NCI-H526 (cell line): ENCODE results near the gene UBE2I.
"Not testable (repeated sequence)": the region's sequence is repeated elsewhere in the genome, so short reads cannot be mapped to it uniquely, and the experiment has no call there.

Source experiments
- DNase-seq, 2 experiments: peaks; one replicate each; lab custom pipeline; 2025; lab: John Stamatoyannopoulos, UW

The UBE2I gene

DNA sequence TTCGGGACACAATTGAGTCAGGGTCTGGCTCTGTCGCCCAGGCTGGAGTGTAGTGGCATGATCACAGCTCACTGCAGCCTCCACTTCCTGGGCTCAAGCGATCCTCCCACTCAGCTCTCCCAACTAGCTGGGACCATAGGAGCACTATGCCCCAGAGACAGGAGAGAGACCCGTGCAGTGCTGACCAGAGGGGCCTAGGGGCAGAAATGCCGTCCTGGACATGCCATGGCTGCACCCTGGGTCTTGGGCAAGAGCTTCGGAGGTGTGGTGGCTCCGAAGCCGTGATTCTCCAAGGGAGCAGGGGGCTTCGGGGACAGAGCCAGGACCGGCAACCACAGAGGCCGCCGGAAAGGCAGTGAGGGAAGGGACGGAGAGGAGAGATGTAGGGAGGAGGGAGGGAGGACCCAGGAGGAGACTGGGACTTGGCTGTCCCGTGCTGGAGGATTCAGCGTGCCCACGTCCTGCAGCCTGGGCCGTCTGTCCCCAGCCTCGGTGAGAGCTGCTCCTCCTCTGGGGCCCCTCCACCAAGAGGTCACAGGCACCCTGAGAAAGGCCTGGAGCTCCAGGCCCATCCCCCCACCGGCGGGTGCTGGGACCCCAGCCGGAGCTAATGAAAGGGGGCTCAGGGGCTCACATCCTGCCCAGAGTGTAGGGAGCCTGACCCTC, 31.7 kb upstream of the UBE2I start:
- DNase-seq: no peak

GRCh38 chr16:1278477-1278876, 31.0 kb upstream of the UBE2I start:
- no peak for DNase-seq

DNA sequence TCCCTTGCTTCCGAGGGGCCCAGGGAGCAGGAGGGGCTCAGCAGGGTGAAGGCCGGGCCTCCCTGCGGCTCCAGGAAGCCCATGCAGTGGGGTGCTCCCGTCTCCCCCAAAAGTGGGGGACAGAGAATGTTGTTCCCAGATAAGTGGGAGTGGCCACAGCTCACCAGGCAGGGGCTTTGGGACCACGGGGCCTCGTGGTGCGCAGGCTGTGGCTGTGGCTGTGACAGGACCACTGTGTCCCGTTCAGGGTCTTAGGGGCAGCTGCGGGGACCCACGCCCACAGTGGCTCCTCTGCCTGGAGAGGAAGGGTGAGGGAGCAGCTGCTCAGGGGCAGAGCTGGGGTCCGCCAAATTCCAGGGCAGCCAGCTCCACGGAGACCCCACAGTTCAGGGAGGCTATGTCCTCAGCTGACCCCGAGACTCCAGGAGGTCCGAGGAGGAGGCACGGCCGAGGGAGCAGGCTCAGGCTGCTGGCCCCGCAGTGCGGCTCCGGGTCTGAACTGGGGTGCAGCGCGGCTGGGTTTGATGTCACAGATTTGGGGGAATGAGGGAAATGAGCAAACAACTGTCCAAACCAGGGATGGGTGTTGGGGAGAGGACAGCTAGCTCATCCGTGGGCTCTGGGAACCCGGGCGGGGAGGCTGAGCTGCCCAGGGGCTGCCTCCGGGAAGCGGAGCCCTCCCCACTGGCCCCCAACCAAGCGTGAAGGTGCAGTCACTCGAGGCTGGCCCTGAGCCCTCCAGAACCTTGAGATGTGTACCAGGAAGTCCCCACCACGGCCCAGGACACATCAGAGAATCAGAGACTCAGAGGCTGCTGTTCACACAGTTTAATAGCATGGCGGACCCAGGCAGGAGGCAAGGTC, 30.1 kb upstream of the UBE2I start:
- no peak for DNase-seq

DNA sequence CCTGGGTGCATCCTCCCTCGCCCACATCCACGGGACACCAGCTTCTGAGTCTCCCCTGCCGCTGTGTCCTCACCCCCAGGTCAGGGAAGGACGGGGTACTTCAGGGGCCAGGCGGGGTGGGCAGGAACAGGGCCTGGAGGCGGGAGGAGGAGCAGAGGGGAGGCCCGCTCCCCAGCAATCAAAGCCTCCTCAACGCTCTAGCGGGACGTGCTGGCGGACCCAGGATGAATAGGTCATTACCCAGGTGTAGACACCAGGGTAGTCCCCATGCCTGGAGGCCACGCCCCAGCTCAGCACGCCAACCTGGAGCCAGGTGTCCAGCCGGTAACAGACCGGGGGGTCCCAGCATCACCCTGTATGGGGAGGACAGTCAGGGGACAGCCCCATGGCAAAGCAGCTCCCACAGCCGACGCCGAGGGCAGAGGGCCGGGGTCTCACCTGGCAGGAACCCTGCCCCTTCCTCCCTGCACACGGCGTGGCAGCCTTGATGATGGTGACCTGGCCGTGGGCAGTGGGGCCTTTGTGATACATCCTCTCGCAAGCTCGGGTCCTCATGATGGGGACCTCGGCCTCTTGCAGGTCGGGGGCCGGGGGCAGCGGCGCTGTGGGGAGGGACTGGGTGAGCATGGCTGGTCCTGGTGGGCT, 29.4 kb upstream of the UBE2I start:
- DNase-seq: no peak

DNA sequence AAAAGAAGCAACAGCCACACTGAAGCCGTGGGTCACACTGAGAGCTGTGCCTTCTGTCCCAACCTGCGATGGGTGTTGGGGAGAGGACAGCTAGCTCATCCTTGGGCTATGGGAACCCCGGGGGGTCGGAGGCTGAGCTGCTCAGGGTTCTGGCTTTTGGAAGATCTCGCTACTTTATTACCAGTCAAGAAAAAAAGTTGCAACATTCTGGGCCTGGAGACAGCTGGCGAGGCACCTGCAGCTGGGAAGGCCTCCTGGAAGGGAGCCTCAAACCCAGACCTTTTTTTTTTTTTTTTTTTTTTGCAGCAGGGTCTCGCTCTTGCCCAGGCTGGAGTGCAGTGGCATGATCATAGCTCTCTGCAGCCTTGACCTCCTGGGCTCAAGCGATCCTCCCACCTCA, 28.7 kb upstream of the UBE2I start:
- DNase-seq: no peak

- DNase-seq: no peak
Measured at GRCh38 chr16:1281517-1281916, 27.9 kb upstream of the UBE2I start.

DNA sequence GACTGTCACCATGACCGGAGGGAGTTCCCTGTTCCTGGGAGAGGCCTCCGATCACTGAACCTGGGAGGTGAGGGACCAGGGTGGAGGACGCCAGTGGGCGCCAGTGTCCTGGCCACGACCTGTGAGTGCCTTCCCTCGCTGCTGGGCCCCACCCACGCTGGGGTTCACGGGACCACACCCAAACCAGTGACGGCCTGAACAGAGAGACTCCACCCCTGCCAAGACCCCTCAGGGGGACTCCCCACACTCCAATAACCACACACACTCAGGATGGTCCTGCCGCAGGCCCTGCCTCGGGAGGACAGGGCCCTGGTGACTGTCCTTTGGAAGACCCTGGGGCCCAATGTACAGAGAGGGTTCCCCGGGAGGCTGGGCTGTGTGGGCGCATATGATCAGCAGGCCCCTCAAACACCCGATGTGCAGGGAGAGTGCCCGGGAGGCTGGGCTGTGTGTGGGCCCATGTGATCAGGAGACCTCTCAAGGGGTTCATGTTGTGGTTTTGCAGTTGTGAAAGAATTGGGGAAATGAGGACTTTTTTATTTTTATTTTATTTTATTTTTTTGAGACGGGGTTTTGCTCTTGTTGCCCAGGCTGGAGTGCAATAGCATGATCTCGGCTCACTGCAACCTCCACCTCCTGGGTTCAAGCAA, 27.0 kb upstream of the UBE2I start:
- DNase-seq: no peak

GRCh38 chr16:1283296-1283695, 26.1 kb upstream of the UBE2I start:
- no peak for DNase-seq

- no peak for DNase-seq
Measured at GRCh38 chr16:1283996-1284616, 25.3 kb upstream of the UBE2I start.

- no peak for DNase-seq
Measured at GRCh38 chr16:1285669-1286512, 23.5 kb upstream of the UBE2I start.

GRCh38 chr16:1286513-1287094, 22.8 kb upstream of the UBE2I start:
- DNase-seq: no peak

GRCh38 chr16:1287982-1288670, 21.3 kb upstream of the UBE2I start:
- no peak for DNase-seq

DNA sequence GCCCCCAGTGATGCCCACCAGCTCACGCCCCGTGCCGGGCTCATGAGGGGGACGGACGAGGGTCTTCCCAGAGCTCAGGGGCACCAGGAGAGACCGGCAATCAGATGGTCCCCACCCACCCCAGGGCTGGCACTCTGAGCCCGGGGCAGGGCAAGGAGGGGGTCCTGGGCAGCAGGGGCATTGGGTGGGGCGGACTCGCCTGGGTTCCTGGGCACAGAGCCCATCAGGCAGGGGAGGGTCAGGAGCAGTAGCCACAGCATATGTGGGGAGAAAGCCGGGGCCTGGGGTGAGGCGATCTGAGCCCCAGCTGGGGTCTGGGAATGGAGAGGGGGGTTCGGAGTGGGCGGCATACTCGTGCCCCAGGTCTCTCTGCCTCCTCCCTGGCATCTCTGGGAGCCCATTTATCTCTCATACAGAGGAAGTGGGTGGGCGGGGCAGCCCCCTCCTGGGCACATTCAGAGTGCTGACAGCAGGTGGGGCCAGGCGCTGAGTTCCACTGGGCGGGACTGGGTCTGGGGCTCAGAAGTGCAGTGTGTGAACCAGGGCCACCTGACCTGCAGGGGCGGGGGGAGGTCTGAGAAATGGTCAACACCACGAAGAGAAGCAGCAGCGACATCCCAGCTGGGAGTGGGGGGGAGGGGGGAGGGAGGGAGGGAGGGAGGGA, 20.5 kb upstream of the UBE2I start:
- no peak for DNase-seq

DNA sequence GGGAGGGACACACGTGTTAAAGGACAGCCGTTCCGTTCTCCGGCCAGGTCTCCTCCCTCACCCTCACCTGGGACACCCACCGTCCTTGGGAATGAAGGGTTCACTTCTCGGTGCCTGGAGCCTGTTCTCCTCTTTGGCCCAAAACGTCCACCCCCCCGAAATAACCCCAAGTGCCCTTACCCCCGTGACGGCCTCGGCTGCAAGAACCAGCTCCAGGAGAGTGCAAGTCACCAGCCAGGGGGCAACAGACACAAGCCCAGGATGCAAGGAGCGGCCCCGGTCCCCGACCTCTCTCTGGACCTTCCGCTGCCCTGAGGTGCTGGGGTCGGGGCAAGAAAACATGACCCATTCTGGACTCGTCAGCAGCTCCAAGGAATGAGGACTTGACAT, 20.0 kb upstream of the UBE2I start:
- DNase-seq: no peak

DNA sequence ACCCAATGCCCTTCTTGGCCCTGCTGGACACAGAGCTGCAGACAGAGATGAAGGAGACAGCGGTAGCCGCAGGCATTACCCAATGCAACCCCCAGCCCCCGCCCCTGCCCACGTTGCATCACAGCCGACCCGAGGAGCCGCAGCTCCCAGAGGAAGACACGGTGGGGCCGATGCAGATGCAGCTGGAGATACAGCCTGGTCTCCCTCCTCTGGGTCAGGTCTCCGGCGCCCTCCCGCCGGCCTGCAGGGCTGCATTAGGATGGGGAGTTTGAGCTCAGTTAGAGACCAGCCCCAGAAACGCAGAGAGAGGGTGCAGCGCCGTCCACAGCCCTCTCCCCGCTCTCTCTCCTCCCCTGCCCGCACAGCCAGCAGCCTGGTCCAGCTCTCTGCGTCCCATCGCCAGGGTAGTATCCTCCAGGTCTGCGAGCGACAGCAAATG, 19.4 kb upstream of the UBE2I start:
- DNase-seq: no peak

DNA sequence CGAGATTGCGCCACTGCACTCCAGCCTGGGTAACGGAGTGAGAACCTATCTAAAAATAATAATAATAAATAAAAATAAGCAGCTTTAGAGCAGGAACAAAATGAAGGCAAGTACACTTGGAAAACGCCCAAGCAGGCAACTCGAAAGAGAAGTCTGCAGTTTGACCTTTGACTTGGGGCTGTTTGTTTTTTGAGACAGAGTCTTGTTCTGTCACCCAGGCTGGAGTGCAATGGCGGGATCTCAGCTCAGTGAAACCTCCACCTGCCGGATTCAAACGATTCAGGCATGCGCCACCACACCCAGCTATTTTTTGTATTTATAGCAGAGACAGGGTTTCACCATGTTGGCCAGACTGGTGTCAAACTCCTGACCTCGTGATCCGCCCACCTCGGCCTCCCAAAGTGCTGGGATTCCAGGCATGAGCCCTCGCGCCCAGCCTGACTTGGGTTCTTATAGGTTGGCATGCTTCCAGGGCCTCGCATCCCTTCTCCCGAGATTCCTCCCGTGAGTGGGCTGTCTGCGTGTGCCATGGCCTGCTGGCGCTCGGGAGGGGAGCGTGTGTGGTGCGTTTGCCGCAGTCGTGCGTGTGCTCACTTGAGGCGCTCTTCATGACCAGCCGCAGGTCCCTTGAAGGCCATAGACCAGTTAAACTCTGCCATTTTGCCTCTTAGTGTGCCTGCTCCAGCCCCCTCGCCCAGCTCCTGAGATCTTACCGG, 18.4 kb upstream of the UBE2I start:
- DNase-seq: no peak

DNA sequence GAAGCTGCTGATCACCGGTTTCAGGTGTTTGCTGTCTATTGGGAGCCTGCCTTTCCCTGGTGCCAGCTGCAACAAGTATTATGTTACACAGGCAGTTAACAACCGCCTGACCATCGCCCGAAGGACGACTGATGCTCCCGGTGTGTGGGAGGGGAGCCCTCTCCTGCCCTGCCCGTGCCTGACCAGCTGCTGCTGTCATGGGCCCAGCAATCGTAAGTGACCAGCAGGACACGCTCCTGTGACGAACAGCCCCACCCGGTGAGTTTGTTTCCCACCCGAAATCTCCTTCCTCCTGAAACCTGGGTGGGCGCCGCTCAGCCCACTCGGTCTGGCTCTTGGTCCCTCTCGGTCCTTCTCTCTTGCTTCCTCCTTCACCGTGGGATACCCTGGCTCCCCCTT, 17.9 kb upstream of the UBE2I start:
- peak; percentile 52 to 76 for DNase-seq

DNA sequence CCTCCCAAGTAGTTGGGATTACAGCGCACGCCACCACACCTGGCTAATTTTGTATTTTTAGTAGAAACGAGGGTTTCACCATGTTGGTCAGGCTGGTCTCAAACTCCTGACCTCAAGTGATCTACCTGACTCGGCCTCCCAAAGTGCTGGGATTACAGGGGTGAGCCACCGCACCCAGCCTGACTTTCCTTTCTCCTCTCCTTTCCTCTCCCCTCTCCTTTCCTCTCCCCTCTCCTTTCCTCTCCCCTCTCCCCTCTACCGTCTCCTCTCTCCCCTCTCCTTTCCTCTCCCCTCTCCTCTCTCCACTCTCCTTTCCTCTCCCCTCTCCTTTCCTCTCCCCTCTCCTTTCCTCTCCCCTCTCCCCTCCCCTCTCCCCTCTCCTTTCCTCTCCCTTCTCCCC, 17.2 kb upstream of the UBE2I start:
- DNase-seq: not testable (repeated sequence)

GRCh38 chr16:1292808-1293207, 16.6 kb upstream of the UBE2I start:
- not testable (repeated sequence) for DNase-seq
